Body of pancreas (tissue), 4 donors: Measurements from ENCODE around the gene TIMP4.

Source experiments
- CTCF ChIP-seq, 7 experiments: fragments of 450-650 bp in 4 of 7; fragments of 200-600 bp in 3 of 7; sonication (generic) in 3 of 7; IDR thresholded peaks; one replicate each; pipeline ENCODE4 v1.5.1; 2016 to 2019; ENCODE audit warnings: antibody characterized with exemption in 7 of 7
- POLR2A ChIP-seq, 3 donors: fragments of 450-650 bp; IDR thresholded peaks; one replicate each; pipeline ENCODE4 v1.6.1; 2016; ENCODE audit warnings: antibody characterized with exemption in 3 of 3, mild to moderate bottlenecking in 2 of 3

GRCh38 chr3:12177126-12177525 is 18.4 kb upstream of the TIMP4 start:
- TF ChIP-seq CTCF (IDR thresholded peaks at IDR 0.05) (no peak), POLR2A (IDR thresholded peaks at IDR 0.05) (no peak)
